BJ (cell line): ENCODE measurements around the gene HOXC11. TPM values are rescaled to one million over a fixed set of nuclear protein-coding genes. Genes with fewer than 3 reads are reported as not detected.
A peak's percentile ranks its signal among the peaks of the same experiment; 100 is the strongest.

ENCODE experiments used
- CTCF ChIA-PET: fragments of 350-600 bp; formaldehyde crosslinking; extraction: SDS; loops from one replicate; lab custom pipeline; 2021; ENCODE audit warnings: antibody characterized with exemption, inconsistent platforms; lab: Yijun Ruan, JAX
- POLR2A ChIA-PET: fragments of 300-600 bp; sonication (Branson Sonifier 250); formaldehyde crosslinking; extraction: SDS; loops from one replicate; lab custom pipeline; 2021; ENCODE audit warnings: antibody characterized with exemption; lab: Charles Lee
- DNase-seq: peaks from one replicate; pipeline ENCODE4 v3.0.0-alpha.2; 2011; ENCODE audit warnings: low read depth
- H3K27me3 ChIP-seq: 2 replicates; pipeline ENCODE4 v1.6.0; 2011; ENCODE audit warnings: low read length; ENCODE audit not compliant: control insufficient read depth, insufficient read depth
- H3K36me3 ChIP-seq: 2 replicates; pipeline ENCODE4 v1.5.1; 2011; ENCODE audit warnings: low read length; ENCODE audit not compliant: control insufficient read depth, insufficient read depth
- H3K4me3 ChIP-seq: 2 replicates; pipeline ENCODE4 v1.5.1; 2011; ENCODE audit warnings: low read depth, mild to moderate bottlenecking, control low read depth, low read length
- polyA plus RNA-seq: library from polyadenylated mRNA; depleted of rRNA; stranded (reverse); fragments of >200 nt; gene quantifications from 2 replicates; pipeline ENCODE4 v1.2.3, GENCODE V29; 2011
- TF ChIP-seq, protein P1 (sequence below): IDR thresholded peaks from 2 replicates; pipeline ENCODE4 v1.5.1; 2011; ENCODE audit warnings: low read depth, mild to moderate bottlenecking, control low read depth, inconsistent platforms, low read length, moderate library complexity; ENCODE audit not compliant: insufficient read depth

HOXC11 gene
- polyA plus RNA-seq, 1 experiment, result 4.9 TPM

GRCh38 chr12:53958128-53958527 lies 14.8 kb upstream of the HOXC11 start:
- Histone ChIP-seq H3K4me3 (no peak overlapping the region), H3K27me3 (peaks cover 27% of the 10 kb centered on the region), H3K36me3 (no peaks in the 10 kb centered on the region)
- no peak for DNase-seq
- CTCF ChIA-PET, result interaction anchor here (1.1 to 1.2 kb wide), 2 partner anchors 27 to 250 kb away, joined by 3 to 5 read pairs; partner anchors contain the start of gene HOXC10
- POLR2A ChIA-PET, result no interaction called here
- TF ChIP-seq, protein P1, sequence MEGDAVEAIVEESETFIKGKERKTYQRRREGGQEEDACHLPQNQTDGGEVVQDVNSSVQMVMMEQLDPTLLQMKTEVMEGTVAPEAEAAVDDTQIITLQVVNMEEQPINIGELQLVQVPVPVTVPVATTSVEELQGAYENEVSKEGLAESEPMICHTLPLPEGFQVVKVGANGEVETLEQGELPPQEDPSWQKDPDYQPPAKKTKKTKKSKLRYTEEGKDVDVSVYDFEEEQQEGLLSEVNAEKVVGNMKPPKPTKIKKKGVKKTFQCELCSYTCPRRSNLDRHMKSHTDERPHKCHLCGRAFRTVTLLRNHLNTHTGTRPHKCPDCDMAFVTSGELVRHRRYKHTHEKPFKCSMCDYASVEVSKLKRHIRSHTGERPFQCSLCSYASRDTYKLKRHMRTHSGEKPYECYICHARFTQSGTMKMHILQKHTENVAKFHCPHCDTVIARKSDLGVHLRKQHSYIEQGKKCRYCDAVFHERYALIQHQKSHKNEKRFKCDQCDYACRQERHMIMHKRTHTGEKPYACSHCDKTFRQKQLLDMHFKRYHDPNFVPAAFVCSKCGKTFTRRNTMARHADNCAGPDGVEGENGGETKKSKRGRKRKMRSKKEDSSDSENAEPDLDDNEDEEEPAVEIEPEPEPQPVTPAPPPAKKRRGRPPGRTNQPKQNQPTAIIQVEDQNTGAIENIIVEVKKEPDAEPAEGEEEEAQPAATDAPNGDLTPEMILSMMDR, result no peak

GRCh38 chr12:53959314-53959713 lies 13.6 kb upstream of the HOXC11 start:
- Histone ChIP-seq H3K36me3 (no peaks in the 10 kb centered on the region), H3K27me3 (peaks cover 20% of the 10 kb centered on the region), H3K4me3 (no peak overlapping the region)
- ChIA-PET CTCF (interaction anchor here (0.5 to 1.2 kb wide), 5 partner anchors 26 to 249 kb away, joined by 3 to 5 read pairs (median 3); partner anchors contain the start of gene HOXC10), POLR2A (no interaction called here)
- DNase-seq, result no peak
- TF ChIP-seq, protein P1, result no peak

- DNase-seq, result no peak
- H3K36me3 ChIP-seq, result no peaks in the 10 kb centered on the region
- TF ChIP-seq, protein P1, result no peak
- no peak overlapping the region for H3K4me3 ChIP-seq
- ChIA-PET POLR2A (interaction anchor here (1.0 kb wide), 1 partner anchor 208 kb away, joined by 4 read pairs; no protein-coding TSS in a partner anchor), CTCF (interaction anchor here (0.8 kb wide), 1 partner anchor 217 kb away, joined by 3 read pairs; no protein-coding TSS in a partner anchor)
- peaks cover 14% of the 10 kb centered on the region for H3K27me3 ChIP-seq
Observed at GRCh38 chr12:53960187-53961024, 12.5 kb upstream of the HOXC11 start.

DNA sequence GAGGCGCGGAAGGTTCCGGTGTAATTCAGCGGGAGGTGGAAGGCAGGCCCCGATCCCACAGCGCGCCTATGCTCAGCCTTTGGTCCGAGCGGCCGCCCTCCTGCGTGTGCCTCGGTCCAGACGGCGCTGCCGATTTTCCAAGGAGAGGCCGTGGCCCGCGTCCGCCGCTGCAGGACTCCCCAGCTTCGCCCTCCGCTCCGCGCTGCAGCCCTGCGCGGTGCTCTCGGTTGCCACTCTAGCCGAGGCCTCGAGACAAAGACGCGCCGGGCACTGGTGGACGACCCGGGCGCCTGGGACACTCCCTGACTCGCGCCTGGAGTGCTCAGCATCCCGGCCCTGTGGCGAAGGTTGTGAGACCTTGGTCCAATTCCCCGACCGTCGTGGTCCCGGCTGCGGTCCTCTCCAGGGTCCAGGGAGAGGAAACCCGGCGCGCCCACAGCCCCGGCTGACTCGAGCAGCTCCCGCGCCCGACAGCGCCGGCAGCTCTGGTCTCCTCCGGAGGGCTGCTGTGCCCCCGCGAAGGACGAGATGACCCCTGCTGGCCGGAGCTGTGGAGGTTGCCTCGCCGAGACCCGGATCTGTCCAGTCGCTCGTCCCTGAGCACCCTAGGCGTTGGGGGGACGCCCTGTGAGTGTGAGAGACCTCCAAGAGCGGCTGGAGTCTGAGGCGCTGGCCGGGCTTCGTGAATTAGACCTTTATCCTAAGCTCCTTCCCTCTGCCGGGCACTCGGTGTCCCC lies 11.7 kb upstream of the HOXC11 start:
- TF ChIP-seq, protein P1, result peak; percentile 17; the same call in 1 of the 2 replicates
- CTCF ChIA-PET, result interaction anchor here (0.8 to 1.3 kb wide), 4 partner anchors 12 to 218 kb away, joined by 3 to 4 read pairs (median 3); partner anchors contain the start of genes HOTAIR and HOXC11
- Histone ChIP-seq H3K4me3 (no peak overlapping the region), H3K36me3 (no peaks in the 10 kb centered on the region), H3K27me3 (peaks cover 12% of the 10 kb centered on the region)
- no peak for DNase-seq
- POLR2A ChIA-PET, result interaction anchor here (1.0 kb wide), 1 partner anchor 209 kb away, joined by 4 read pairs; no protein-coding TSS in a partner anchor

DNA sequence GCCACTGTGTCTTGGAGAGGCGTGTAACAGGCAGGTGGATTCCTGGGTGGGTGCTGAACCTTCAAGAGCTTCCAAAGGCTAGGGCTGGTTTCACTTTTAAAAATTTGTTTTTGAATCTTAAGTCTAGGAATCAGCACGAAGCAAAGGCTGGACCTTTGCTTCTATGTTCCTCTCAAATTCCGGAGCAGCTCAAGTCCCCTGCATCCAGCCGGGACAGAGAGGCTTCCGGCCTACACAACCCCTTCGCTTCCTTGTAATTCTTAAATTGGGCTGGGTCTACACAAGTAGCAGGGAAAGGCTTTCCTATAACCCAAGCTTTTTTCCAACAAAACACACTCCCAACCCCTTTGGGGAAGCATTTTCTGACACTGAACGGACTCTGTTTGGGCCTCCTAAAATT lies 9.9 kb upstream of the HOXC11 start:
- Histone ChIP-seq H3K4me3 (peak overlapping the region; percentile 18; the same call in 1 of the 2 replicates), H3K27me3 (peaks cover 5% of the 10 kb centered on the region), H3K36me3 (no peaks in the 10 kb centered on the region)
- no peak for DNase-seq
- TF ChIP-seq, protein P1, result no peak
- ChIA-PET CTCF (interaction anchor here (1.4 to 2.0 kb wide), 5 partner anchors 22 to 245 kb away, joined by 3 to 5 read pairs (median 4); partner anchors contain the start of gene HOXC10), POLR2A (interaction anchor here (0.6 kb wide), 1 partner anchor 180 kb away, joined by 4 read pairs; no protein-coding TSS in a partner anchor)
